HepG2 (cell line): ENCODE results near the gene PLXNA3. TPM values are rescaled to one million over a fixed set of nuclear protein-coding genes. Genes with fewer than 3 reads are reported as not detected.

Source experiments
- ATAC-seq: fragments of 200-7000 bp; cut with Tn5 transposase; 3 replicates; pipeline ENCODE4 v1.9.1; 2020; ENCODE audit warnings: mild to moderate bottlenecking, moderate library complexity
- BruUV-seq: library from RNA; stranded (reverse); fragments of 400-500 nt; replicated peaks from 2 replicates; lab custom pipeline; 2021; lab: Mats Ljungman, UMichigan
- CTCF ChIA-PET: fragments of 300-600 bp; formaldehyde crosslinking; extraction: SDS; loops from one replicate; lab custom pipeline; 2021; ENCODE audit warnings: low total read pairs, inconsistent platforms, low intra/inter-chr PET ratio; lab: Yijun Ruan, JAX
- POLR2A ChIA-PET: fragments of 350-600 bp; sonication (Branson Sonifier 250); formaldehyde crosslinking; loops from one replicate; lab custom pipeline; 2020; ENCODE audit warnings: antibody characterized with exemption, inconsistent platforms; lab: Yijun Ruan, JAX
- DNase-seq: peaks from one replicate; pipeline ENCODE4 v3.0.0-alpha.2; 2015; ENCODE audit warnings: low spot score
- FAIRE-seq: peaks from 3 replicates; lab custom pipeline; 2011; peaks lifted over from hg19 to GRCh38; lab: Jason Lieb, UNC
- H2AFZ ChIP-seq: one replicate; pipeline ENCODE4 v1.6.1; 2011; ENCODE audit warnings: low read length, inconsistent platforms
- H3K27ac ChIP-seq: fragments of 300-600 bp; 3 replicates; pipeline ENCODE4 v1.8.0; 2011; ENCODE audit warnings: mixed run types, mild to moderate bottlenecking, mixed read lengths, low read length, inconsistent platforms; ENCODE audit not compliant: insufficient read depth; ENCODE audit errors: extremely low read length
- H3K27me3 ChIP-seq, 2 experiments: fragments of 200-600 bp in 1 of 2; 2 replicates in 1 of 2; 3 replicates in 1 of 2; pipeline versions ENCODE4 v1.6.0 to v1.8.0; 2011; ENCODE audit warnings: low read length in 2 of 2, mild to moderate bottlenecking in 2 of 2, moderate library complexity in 2 of 2, inconsistent platforms in 1 of 2; ENCODE audit not compliant: insufficient read depth in 2 of 2, control insufficient read depth in 1 of 2
- H3K36me3 ChIP-seq, 2 experiments: fragments of 200-600 bp in 1 of 2; replicated peaks in 1 of 2; 2 replicates in 1 of 2; 3 replicates in 1 of 2; pipeline versions ENCODE4 v1.5.1 to v1.8.0; 2011; ENCODE audit warnings: low read length in 2 of 2, inconsistent platforms in 1 of 2; ENCODE audit not compliant: insufficient read depth in 2 of 2, control insufficient read depth in 1 of 2
- H3K4me1 ChIP-seq: 2 replicates; pipeline ENCODE4 v1.5.1; 2012; ENCODE audit warnings: low read length, inconsistent platforms; ENCODE audit not compliant: insufficient read depth
- H3K4me2 ChIP-seq: 2 replicates; pipeline ENCODE4 v1.6.0; 2011; ENCODE audit warnings: low read depth, low read length, inconsistent platforms
- H3K4me3 ChIP-seq, 3 experiments: fragments of 200-600 bp in 1 of 3; sonication (generic), shearing (Covaris generic) in 1 of 3; replicated peaks in 1 of 3; 2 replicates each; pipeline ENCODE4 v1.5.1; 2011 to 2016; ENCODE audit warnings: low read length in 3 of 3, inconsistent platforms in 2 of 3, low read depth in 2 of 3, mild to moderate bottlenecking in 2 of 3, control low read depth in 1 of 3, mixed read lengths in 1 of 3; ENCODE audit not compliant: insufficient read depth in 1 of 3
- H3K79me2 ChIP-seq: one replicate; pipeline ENCODE4 v1.6.1; 2011; ENCODE audit warnings: low read length, inconsistent platforms; ENCODE audit not compliant: insufficient read depth
- H3K9ac ChIP-seq: 2 replicates; pipeline ENCODE4 v1.6.0; 2011; ENCODE audit warnings: mild to moderate bottlenecking, low read depth, low read length, inconsistent platforms; ENCODE audit not compliant: insufficient read depth
- H3K9me3 ChIP-seq: 2 replicates; pipeline ENCODE4 v1.5.1; 2012; ENCODE audit warnings: mild to moderate bottlenecking, low read length
- H4K20me1 ChIP-seq: 2 replicates; pipeline ENCODE4 v1.6.0; 2011; ENCODE audit warnings: inconsistent platforms, mild to moderate bottlenecking, low read length, moderate library complexity; ENCODE audit not compliant: insufficient read depth
- FOXK2 ChIP-seq: fragments of 450-650 bp; IDR thresholded peaks from 2 replicates; pipeline ENCODE4 v1.6.1; 2016
- GPBP1L1 ChIP-seq: sonication (generic); formaldehyde crosslinking; IDR thresholded peaks from 2 replicates; pipeline ENCODE4 v1.5.0; 2020; ENCODE audit warnings: mild to moderate bottlenecking, missing genetic modification reagents
- MAFG ChIP-seq: sonication (generic); formaldehyde crosslinking; IDR thresholded peaks from 2 replicates; pipeline ENCODE4 v1.5.1; 2020; ENCODE audit warnings: mild to moderate bottlenecking, missing genetic modification reagents
- MATR3 ChIP-seq: sonication (generic); formaldehyde crosslinking; IDR thresholded peaks from 2 replicates; pipeline ENCODE4 v1.4.0; 2020; ENCODE audit warnings: missing genetic modification reagents
- MAX ChIP-seq: IDR thresholded peaks from 2 replicates; pipeline ENCODE4 v1.6.1; 2012; ENCODE audit warnings: inconsistent platforms
- MXD4 ChIP-seq: IDR thresholded peaks from 2 replicates; pipeline ENCODE4 v1.6.1; 2016; ENCODE audit warnings: mild to moderate bottlenecking, missing biosample characterization, missing genetic modification reagents
- NFKB2 ChIP-seq: sonication (generic); formaldehyde crosslinking; IDR thresholded peaks from 2 replicates; pipeline ENCODE4 v1.4.0; 2020; ENCODE audit warnings: missing genetic modification reagents, borderline replicate concordance
- PLSCR1 ChIP-seq: sonication (generic); formaldehyde crosslinking; IDR thresholded peaks from 2 replicates; pipeline ENCODE4 v1.5.0; 2020; ENCODE audit warnings: missing genetic modification reagents, mild to moderate bottlenecking, borderline replicate concordance
- POLR2AphosphoS5 ChIP-seq: IDR thresholded peaks from 2 replicates; pipeline ENCODE4 v1.6.1; 2012; ENCODE audit warnings: low read depth, low read length
- RARA ChIP-seq: IDR thresholded peaks from 2 replicates; pipeline ENCODE4 v1.6.1; 2016; ENCODE audit warnings: missing genetic modification reagents, missing compliant biosample characterization
- SMAD9 ChIP-seq: sonication (generic); formaldehyde crosslinking; IDR thresholded peaks from 2 replicates; pipeline ENCODE4 v1.5.1; 2020; ENCODE audit warnings: mild to moderate bottlenecking, missing genetic modification reagents
- THRA ChIP-seq: sonication (generic); formaldehyde crosslinking; IDR thresholded peaks from 2 replicates; pipeline ENCODE4 v1.4.0; 2020; ENCODE audit warnings: missing genetic modification reagents, borderline replicate concordance
- YEATS2 ChIP-seq: sonication (generic); formaldehyde crosslinking; IDR thresholded peaks from 2 replicates; pipeline ENCODE4 v1.4.0; 2020; ENCODE audit warnings: missing genetic modification reagents, borderline replicate concordance
- ZNF10 ChIP-seq: sonication (generic); formaldehyde crosslinking; IDR thresholded peaks from 2 replicates; pipeline ENCODE4 v1.4.0; 2020; ENCODE audit warnings: mild to moderate bottlenecking, low read depth, missing genetic modification reagents, borderline replicate concordance
- ZNF232 ChIP-seq: sonication (generic); formaldehyde crosslinking; IDR thresholded peaks from 2 replicates; pipeline ENCODE4 v1.4.0; 2020; ENCODE audit warnings: missing genetic modification reagents, borderline replicate concordance
- ZNF3 ChIP-seq: IDR thresholded peaks from 2 replicates; pipeline ENCODE4 v1.7.0; 2017; ENCODE audit warnings: inconsistent platforms
- ZNF331 ChIP-seq: sonication (generic); formaldehyde crosslinking; IDR thresholded peaks from 2 replicates; pipeline ENCODE4 v1.4.0; 2020; ENCODE audit warnings: missing genetic modification reagents
- ZNF770 ChIP-seq: sonication (generic); formaldehyde crosslinking; IDR thresholded peaks from 2 replicates; pipeline ENCODE4 v1.5.0; 2020; ENCODE audit warnings: mild to moderate bottlenecking, missing genetic modification reagents
- ZNF772 ChIP-seq: sonication (generic); formaldehyde crosslinking; IDR thresholded peaks from 2 replicates; pipeline ENCODE4 v1.5.0; 2020; ENCODE audit warnings: mild to moderate bottlenecking, missing genetic modification reagents
- ZNF781 ChIP-seq: sonication (generic); formaldehyde crosslinking; IDR thresholded peaks from 2 replicates; pipeline ENCODE4 v1.5.1; 2020; ENCODE audit warnings: borderline replicate concordance, mild to moderate bottlenecking, missing genetic modification reagents; ENCODE audit errors: not compliant biosample characterization
- WGBS: methylation state at CpG from one replicate; pipeline ENCODE4 v1.1.6; 2017; ENCODE audit warnings: low lambda C conversion rate; 5-methylcytosine and 5-hydroxymethylcytosine counted together
- in situ Hi-C: cut with HindIII; loops from 2 replicates; pipeline ENCODE4 v1.10.0; 2017; ENCODE audit warnings: low pct_unique_long_range_greater_than_20kb; ENCODE audit not compliant: extremely low pct_ligation_motif_present
- intact Hi-C: fragments of 100-400 bp; cut with micrococcal nuclease; formaldehyde crosslinking; loops from one replicate; pipeline ENCODE4 v1.10.0; 2022; ENCODE audit not compliant: unreplicated experiment
- polyA plus RNA-seq, 8 experiments: library from polyadenylated mRNA; depleted of rRNA in 3 of 8; stranded (reverse) in 7 of 8; unstranded in 1 of 8; fragments of >200 nt; fragmentation: Illumina TruSeq in 4 of 8; extraction: Trizol in 4 of 8; gene quantifications; 2 replicates each; pipeline versions ENCODE4 v1.2.1 to v1.2.3, GENCODE V29; 2011 to 2016; ENCODE audit warnings: low read depth in 4 of 8, missing spikeins in 1 of 8, mixed read lengths in 1 of 8; ENCODE audit not compliant: insufficient read depth in 1 of 8
- total RNA-seq, 5 experiments: library from RNA; depleted of rRNA; stranded (reverse); fragments of >200 nt; fragmentation: Illumina TruSeq; extraction: Trizol; gene quantifications; 2 replicates each; pipeline ENCODE4 v1.2.3, GENCODE V29; 2016; ENCODE audit warnings: low read depth in 1 of 5

Gene PLXNA3
- total and polyA plus RNA-seq, 2 of the 13 experiments (the other 11 are each of a cell fraction or from before 2014, with no cell fraction given): 5.8 to 20.6 TPM

GRCh38 chrX:154419189-154419588, 38.9 kb upstream of the PLXNA3 start:
- no peak for ATAC-seq
- in situ Hi-C loops (loop anchor here (25.0 kb wide), 1 partner anchor 118 kb away; the partner anchor contains the start of genes G6PD and IKBKG), intact Hi-C loops (no loop called here)
- Histone ChIP-seq H3K27me3 (no peaks in the 10 kb centered on the region), H3K9ac (no peak overlapping the region), H3K9me3 (no peaks in the 10 kb centered on the region), H3K4me1 (no peaks in the 10 kb centered on the region), H4K20me1 (no peaks in the 10 kb centered on the region), H3K27ac (no peak overlapping the region), H3K4me2 (no peak overlapping the region), H3K36me3 (no peaks in the 10 kb centered on the region), H3K4me3 (no peak overlapping the region), H2AFZ (no peak overlapping the region), H3K79me2 (no peaks in the 10 kb centered on the region)
- ChIA-PET CTCF (no interaction called here), POLR2A (interaction anchor here (1.8 kb wide), 1 partner anchor 22 kb away, joined by 4 read pairs; the partner anchor contains the start of gene RPL10)
- DNase-seq: no peak
- no TSS peak for BruUV-seq
- WGBS: 100% methylated on average over 1 of the region's 8 CpGs
- TF ChIP-seq MATR3 (CRISPR knock-in tag) (no peak), MAX (no peak), THRA (CRISPR knock-in tag) (no peak), ZNF3 (no peak), ZNF772 (no peak), ZNF781 (CRISPR knock-in tag) (no peak), ZNF10 (CRISPR knock-in tag) (no peak), SMAD9 (CRISPR knock-in tag) (no peak), MXD4 (CRISPR knock-in tag) (no peak), NFKB2 (CRISPR knock-in tag) (no peak), PLSCR1 (no peak), POLR2AphosphoS5 (no peak), YEATS2 (no peak), ZNF331 (CRISPR knock-in tag) (no peak), RARA (no peak), ZNF232 (no peak), GPBP1L1 (no peak), ZNF770 (CRISPR knock-in tag) (no peak), MAFG (no peak), FOXK2 (no peak)
- no peak for FAIRE-seq
